Fibroblast of lung (primary cell): ENCODE results near the gene PPP1CC.

ENCODE experiments used
- CTCF ChIP-seq, 2 donors: IDR thresholded peaks in 1 of 2; conservative IDR thresholded peaks in 1 of 2; 1 replicate in 1 of 2; 2 replicates in 1 of 2; pipeline ENCODE4 v1.5.1; 2011 to 2012; ENCODE audit warnings: low read length in 2 of 2, control low read depth in 1 of 2, inconsistent platforms in 1 of 2, low read depth in 1 of 2, mild to moderate bottlenecking in 1 of 2
- EZH2 ChIP-seq: IDR thresholded peaks from 2 replicates; pipeline ENCODE4 v1.5.1; 2012; ENCODE audit warnings: low read length, control low read depth, mild to moderate bottlenecking; ENCODE audit errors: missing control alignments

GRCh38 chr12:110704231-110704630 is 38.5 kb downstream of the PPP1CC start:
- TF ChIP-seq CTCF (conservative IDR thresholded peaks at IDR 0.05 in 1 of 2, IDR thresholded peaks at IDR 0.05 in 1 of 2; ENCODE audit: low read depth in 1 of 2, low read length in 2 of 2) (no peak), EZH2 (no peak)
